KBM-7 (cell line): ENCODE measurements around the gene POU3F1.
A peak's percentile ranks its signal among the peaks of the same experiment; 100 is the strongest.

Source experiments
- DNase-seq: peaks from one replicate; pipeline ENCODE4 v3.0.0-alpha.2; 2015
- in situ Hi-C: fragments of 300-500 bp; cut with MboI; formaldehyde crosslinking; loops from 2 replicates; pipeline ENCODE4 v1.14.3; 2020; ENCODE audit warnings: low sequenced_read_pairs, low pct_unique_long_range_greater_than_20kb, mixed read lengths

Gene POU3F1

GRCh38 chr1:38053416-38054091 lies 7.0 kb upstream of the POU3F1 start:
- DNase-seq: no peak
- in situ Hi-C loops: no loop called here

GRCh38 chr1:38052750-38053415 lies 6.3 kb upstream of the POU3F1 start:
- peak; percentile 29 for DNase-seq
- in situ Hi-C loops: no loop called here

GRCh38 chr1:38051079-38051543 lies 4.5 kb upstream of the POU3F1 start:
- DNase-seq: no peak
- in situ Hi-C loops: no loop called here

- in situ Hi-C loops: no loop called here
- no peak for DNase-seq
Observed at GRCh38 chr1:38050397-38051078, 3.9 kb upstream of the POU3F1 start.

GRCh38 chr1:38047603-38048141 lies 1.1 kb upstream of the POU3F1 start:
- no peak for DNase-seq
- in situ Hi-C loops: loop anchor here (25.0 kb wide), 1 partner anchor 790 kb away; no protein-coding TSS in a partner anchor

- in situ Hi-C loops: loop anchor here (25.0 kb wide), 1 partner anchor 790 kb away; no protein-coding TSS in a partner anchor
- DNase-seq: peak; percentile 67
Observed at GRCh38 chr1:38046884-38047602, 450 bp upstream of the POU3F1 start.

- DNase-seq: no peak
- in situ Hi-C loops: loop anchor here (25.0 kb wide), 1 partner anchor 792 kb away; no protein-coding TSS in a partner anchor
Observed at GRCh38 chr1:38045401-38046332, 926 bp downstream of the POU3F1 start.

GRCh38 chr1:38044221-38045215 lies 2.1 kb downstream of the POU3F1 start:
- DNase-seq: no peak
- in situ Hi-C loops: loop anchor here (25.0 kb wide), 1 partner anchor 793 kb away; no protein-coding TSS in a partner anchor

- in situ Hi-C loops: loop anchor here (25.0 kb wide), 1 partner anchor 794 kb away; no protein-coding TSS in a partner anchor
- DNase-seq: no peak
Observed at GRCh38 chr1:38043036-38043747, 3.4 kb downstream of the POU3F1 start.

- in situ Hi-C loops: loop anchor here (25.0 kb wide), 1 partner anchor 795 kb away; no protein-coding TSS in a partner anchor
- no peak for DNase-seq
Observed at GRCh38 chr1:38041936-38042834, 4.4 kb downstream of the POU3F1 start.

- in situ Hi-C loops: loop anchor here (25.0 kb wide), 1 partner anchor 798 kb away; no protein-coding TSS in a partner anchor
- DNase-seq: no peak
Observed at GRCh38 chr1:38039331-38040088, 7.1 kb downstream of the POU3F1 start.

GRCh38 chr1:38038861-38039260 lies 7.7 kb downstream of the POU3F1 start:
- in situ Hi-C loops: loop anchor here (25.0 kb wide), 1 partner anchor 798 kb away; no protein-coding TSS in a partner anchor
- DNase-seq: no peak

GRCh38 chr1:38037221-38037939 lies 9.2 kb downstream of the POU3F1 start:
- in situ Hi-C loops: loop anchor here (25.0 kb wide), 1 partner anchor 800 kb away; no protein-coding TSS in a partner anchor
- no peak for DNase-seq

- no peak for DNase-seq
- in situ Hi-C loops: loop anchor here (25.0 kb wide), 1 partner anchor 802 kb away; no protein-coding TSS in a partner anchor
Observed at GRCh38 chr1:38034871-38035270, 11.7 kb downstream of the POU3F1 start.
